ENCODE data around the gene PPP1R14D. TPM values are rescaled to one million over a fixed set of nuclear protein-coding genes. Genes with fewer than 3 reads are reported as not detected.

The PPP1R14D gene

Small RNAs within 50 kb of the gene (small RNA-seq; reads per million reads assigned to genes)
- not detected for gene AC025166.1
